ENCODE measurements around the gene MYL3.

Gene MYL3

GRCh38 chr3:46895204-46895660 lies 32.0 kb upstream of the MYL3 start:
- H3K4me3 ChIP-seq (ENCODE audit: low read depth, low read length) = no peak overlapping the region
- DNase-seq (ENCODE audit: low read depth) = peak; percentile 72
- TF ChIP-seq, protein P1, sequence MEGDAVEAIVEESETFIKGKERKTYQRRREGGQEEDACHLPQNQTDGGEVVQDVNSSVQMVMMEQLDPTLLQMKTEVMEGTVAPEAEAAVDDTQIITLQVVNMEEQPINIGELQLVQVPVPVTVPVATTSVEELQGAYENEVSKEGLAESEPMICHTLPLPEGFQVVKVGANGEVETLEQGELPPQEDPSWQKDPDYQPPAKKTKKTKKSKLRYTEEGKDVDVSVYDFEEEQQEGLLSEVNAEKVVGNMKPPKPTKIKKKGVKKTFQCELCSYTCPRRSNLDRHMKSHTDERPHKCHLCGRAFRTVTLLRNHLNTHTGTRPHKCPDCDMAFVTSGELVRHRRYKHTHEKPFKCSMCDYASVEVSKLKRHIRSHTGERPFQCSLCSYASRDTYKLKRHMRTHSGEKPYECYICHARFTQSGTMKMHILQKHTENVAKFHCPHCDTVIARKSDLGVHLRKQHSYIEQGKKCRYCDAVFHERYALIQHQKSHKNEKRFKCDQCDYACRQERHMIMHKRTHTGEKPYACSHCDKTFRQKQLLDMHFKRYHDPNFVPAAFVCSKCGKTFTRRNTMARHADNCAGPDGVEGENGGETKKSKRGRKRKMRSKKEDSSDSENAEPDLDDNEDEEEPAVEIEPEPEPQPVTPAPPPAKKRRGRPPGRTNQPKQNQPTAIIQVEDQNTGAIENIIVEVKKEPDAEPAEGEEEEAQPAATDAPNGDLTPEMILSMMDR (IDR thresholded peaks at IDR 0.05; ENCODE audit: insufficient read depth, low read depth, low read length, missing control alignments) = peak; percentile 90

- TF ChIP-seq, protein P1 (IDR thresholded peaks at IDR 0.05; ENCODE audit: insufficient read depth, low read depth, low read length, missing control alignments) = no peak
- no peak overlapping the region for H3K4me3 ChIP-seq (ENCODE audit: low read depth, low read length)
- no peak for DNase-seq (ENCODE audit: low read depth)
These were observed 31.0 kb upstream of the MYL3 start for GRCh38 chr3:46894256-46894655.

- no peak overlapping the region for H3K4me3 ChIP-seq (ENCODE audit: low read depth, low read length)
- TF ChIP-seq, protein P1 (IDR thresholded peaks at IDR 0.05; ENCODE audit: insufficient read depth, low read depth, low read length, missing control alignments) = no peak
- no peak for DNase-seq (ENCODE audit: low read depth)
These were observed 30.5 kb upstream of the MYL3 start for GRCh38 chr3:46893763-46894162.

- H3K4me3 ChIP-seq (ENCODE audit: low read depth, low read length) = no peak overlapping the region
- no peak for DNase-seq (ENCODE audit: low read depth)
- TF ChIP-seq, protein P1 (IDR thresholded peaks at IDR 0.05; ENCODE audit: insufficient read depth, low read depth, low read length, missing control alignments) = no peak
These were observed 30.0 kb upstream of the MYL3 start for GRCh38 chr3:46893146-46893748.

- peak; percentile 40 for DNase-seq (ENCODE audit: low read depth)
- H3K4me3 ChIP-seq (ENCODE audit: low read depth, low read length) = peak overlapping the region; percentile 27
- TF ChIP-seq, protein P1 (IDR thresholded peaks at IDR 0.05; ENCODE audit: insufficient read depth, low read depth, low read length, missing control alignments) = no peak
These were observed 29.3 kb upstream of the MYL3 start for GRCh38 chr3:46892285-46893145.

DNA sequence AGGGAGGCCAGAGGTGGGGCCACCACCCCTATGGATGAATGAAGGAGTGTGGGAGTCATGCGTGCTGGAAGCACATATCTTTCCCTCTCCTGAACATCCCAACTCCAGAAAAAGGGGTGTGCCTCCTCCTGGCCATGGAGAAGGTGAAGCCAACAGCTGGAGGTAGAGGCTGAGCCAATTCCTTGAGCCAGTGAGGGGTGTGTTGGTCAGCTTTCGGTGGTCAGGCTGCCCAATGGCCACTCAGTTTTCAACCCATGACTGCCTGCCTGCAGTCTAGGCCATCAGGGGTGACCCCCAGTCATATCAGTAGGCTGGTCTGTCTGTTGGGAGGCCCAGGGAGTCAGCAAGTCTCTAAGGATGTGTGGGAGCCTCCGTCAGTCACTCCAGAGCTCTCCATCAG lies 27.9 kb upstream of the MYL3 start:
- no peak overlapping the region for H3K4me3 ChIP-seq (ENCODE audit: low read depth, low read length)
- DNase-seq (ENCODE audit: low read depth) = no peak
- TF ChIP-seq, protein P1 (IDR thresholded peaks at IDR 0.05; ENCODE audit: insufficient read depth, low read depth, low read length, missing control alignments) = no peak
